Calu3 (cell line): ENCODE measurements around the gene NOL9. TPM values are rescaled to one million over a fixed set of nuclear protein-coding genes. Genes with fewer than 3 reads are reported as not detected.

Source experiments
- BruUV-seq: library from RNA; stranded (reverse); fragments of 400-500 nt; replicated peaks from 2 replicates; lab custom pipeline; 2021; lab: Mats Ljungman, UMichigan
- CTCF ChIA-PET: fragments of 300-600 bp; sonication (Branson Sonifier 250); formaldehyde crosslinking; loops from one replicate; lab custom pipeline; 2022; ENCODE audit warnings: antibody characterized with exemption; lab: Charles Lee
- DNase-seq: peaks from one replicate; pipeline ENCODE4 v3.0.0; 2022
- H3K27ac Mint-ChIP-seq: one replicate; pipeline ENCODE4 v1.8.0; 2022; ENCODE audit warnings: mixed read lengths; ENCODE audit not compliant: unreplicated experiment
- H3K27me3 Mint-ChIP-seq: one replicate; pipeline ENCODE4 v1.8.0; 2022; ENCODE audit warnings: mixed read lengths; ENCODE audit not compliant: unreplicated experiment
- H3K36me3 Mint-ChIP-seq: one replicate; pipeline ENCODE4 v1.8.0; 2022; ENCODE audit warnings: mild to moderate bottlenecking, moderate library complexity, mixed read lengths; ENCODE audit not compliant: insufficient read depth, unreplicated experiment
- H3K4me1 Mint-ChIP-seq: one replicate; pipeline ENCODE4 v1.8.0; 2022; ENCODE audit warnings: mild to moderate bottlenecking, low read depth, mixed read lengths; ENCODE audit not compliant: unreplicated experiment
- H3K4me3 Mint-ChIP-seq: one replicate; pipeline ENCODE4 v1.8.0; 2022; ENCODE audit warnings: mild to moderate bottlenecking, low read depth, moderate library complexity, mixed read lengths; ENCODE audit not compliant: unreplicated experiment
- H3K9me3 Mint-ChIP-seq: one replicate; pipeline ENCODE4 v1.8.0; 2022; ENCODE audit warnings: low read depth, mixed read lengths; ENCODE audit not compliant: unreplicated experiment
- intact Hi-C: fragments of 100-400 bp; cut with micrococcal nuclease; formaldehyde crosslinking; loops from one replicate; pipeline ENCODE4 v1.10.0; 2022; ENCODE audit not compliant: unreplicated experiment
- total RNA-seq: library from RNA; stranded (reverse); gene quantifications from 2 replicates; pipeline ENCODE4 v1.2.3, GENCODE V29; 2022
- TF ChIP-seq, protein P1 (sequence below): fragments of 200-600 bp; IDR thresholded peaks from one replicate; pipeline ENCODE4 v1.8.0; 2022; ENCODE audit warnings: antibody characterized with exemption; ENCODE audit not compliant: unreplicated experiment

The NOL9 gene
- total RNA-seq, 1 experiment from 2014 or later = 30.4 TPM

DNA sequence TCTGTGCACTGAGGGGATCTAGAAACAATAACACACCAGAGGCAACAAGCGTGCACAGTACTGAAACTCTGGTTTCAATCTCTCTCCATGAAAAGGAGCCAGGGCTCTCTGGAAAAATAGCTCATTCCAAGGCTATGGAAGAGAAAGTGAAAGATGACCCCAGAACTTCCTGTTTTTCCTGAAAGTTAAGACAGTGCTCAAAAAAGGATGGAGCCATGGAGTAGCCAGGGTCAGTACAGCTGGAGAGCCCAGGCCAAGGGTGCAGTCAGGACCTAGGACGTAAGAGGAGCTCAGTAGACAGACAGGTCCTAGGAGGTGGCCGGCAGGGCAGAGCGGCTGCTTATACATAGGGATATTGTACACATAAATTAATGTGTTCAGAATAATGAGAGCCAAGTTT, 19.1 kb downstream of the NOL9 start:
- CTCF ChIA-PET = no interaction called here
- BruUV-seq = no TSS peak
- Mint-ChIP-seq H3K4me1 (no peaks in the 10 kb centered on the region), H3K36me3 (peaks cover 5% of the 10 kb centered on the region), H3K27me3 (no peaks in the 10 kb centered on the region), H3K4me3 (no peak overlapping the region), H3K9me3 (no peaks in the 10 kb centered on the region), H3K27ac (no peak overlapping the region)
- TF ChIP-seq, protein P1, sequence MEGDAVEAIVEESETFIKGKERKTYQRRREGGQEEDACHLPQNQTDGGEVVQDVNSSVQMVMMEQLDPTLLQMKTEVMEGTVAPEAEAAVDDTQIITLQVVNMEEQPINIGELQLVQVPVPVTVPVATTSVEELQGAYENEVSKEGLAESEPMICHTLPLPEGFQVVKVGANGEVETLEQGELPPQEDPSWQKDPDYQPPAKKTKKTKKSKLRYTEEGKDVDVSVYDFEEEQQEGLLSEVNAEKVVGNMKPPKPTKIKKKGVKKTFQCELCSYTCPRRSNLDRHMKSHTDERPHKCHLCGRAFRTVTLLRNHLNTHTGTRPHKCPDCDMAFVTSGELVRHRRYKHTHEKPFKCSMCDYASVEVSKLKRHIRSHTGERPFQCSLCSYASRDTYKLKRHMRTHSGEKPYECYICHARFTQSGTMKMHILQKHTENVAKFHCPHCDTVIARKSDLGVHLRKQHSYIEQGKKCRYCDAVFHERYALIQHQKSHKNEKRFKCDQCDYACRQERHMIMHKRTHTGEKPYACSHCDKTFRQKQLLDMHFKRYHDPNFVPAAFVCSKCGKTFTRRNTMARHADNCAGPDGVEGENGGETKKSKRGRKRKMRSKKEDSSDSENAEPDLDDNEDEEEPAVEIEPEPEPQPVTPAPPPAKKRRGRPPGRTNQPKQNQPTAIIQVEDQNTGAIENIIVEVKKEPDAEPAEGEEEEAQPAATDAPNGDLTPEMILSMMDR = no peak
- intact Hi-C loops = no loop called here
- DNase-seq = no peak

DNA sequence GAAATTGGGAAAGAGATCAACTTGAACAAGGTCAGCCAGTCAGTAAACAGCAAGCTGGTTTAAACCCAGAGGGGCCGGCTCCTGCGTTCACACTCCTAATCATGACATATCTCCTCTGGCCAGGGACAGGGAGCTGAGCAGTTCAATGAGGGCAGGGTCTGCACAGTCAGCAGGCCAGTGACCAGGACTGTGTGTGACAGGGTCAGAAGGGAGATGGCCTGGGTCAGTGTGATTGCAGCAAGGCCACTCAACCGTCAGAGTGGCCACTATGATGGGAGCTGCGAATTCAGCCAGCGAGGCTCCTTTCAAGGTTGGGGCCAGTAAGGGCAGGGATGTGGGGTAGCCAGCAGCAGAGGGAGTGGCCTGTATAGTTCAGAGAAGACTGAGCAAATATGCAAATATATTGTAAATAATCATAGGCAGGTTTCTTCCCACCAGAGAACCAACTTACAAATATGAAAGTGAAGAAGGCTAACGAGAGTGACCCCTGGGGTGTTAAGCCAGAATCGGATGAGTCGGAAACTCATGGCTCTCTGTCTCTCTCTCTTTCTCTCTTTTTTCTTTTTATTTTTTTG, 20.0 kb downstream of the NOL9 start:
- BruUV-seq = no TSS peak
- intact Hi-C loops = no loop called here
- TF ChIP-seq, protein P1 = no peak
- Mint-ChIP-seq H3K27me3 (no peaks in the 10 kb centered on the region), H3K4me1 (no peaks in the 10 kb centered on the region), H3K4me3 (no peak overlapping the region), H3K36me3 (peaks cover 5% of the 10 kb centered on the region), H3K9me3 (no peaks in the 10 kb centered on the region), H3K27ac (no peak overlapping the region)
- CTCF ChIA-PET = no interaction called here
- DNase-seq = no peak

DNA sequence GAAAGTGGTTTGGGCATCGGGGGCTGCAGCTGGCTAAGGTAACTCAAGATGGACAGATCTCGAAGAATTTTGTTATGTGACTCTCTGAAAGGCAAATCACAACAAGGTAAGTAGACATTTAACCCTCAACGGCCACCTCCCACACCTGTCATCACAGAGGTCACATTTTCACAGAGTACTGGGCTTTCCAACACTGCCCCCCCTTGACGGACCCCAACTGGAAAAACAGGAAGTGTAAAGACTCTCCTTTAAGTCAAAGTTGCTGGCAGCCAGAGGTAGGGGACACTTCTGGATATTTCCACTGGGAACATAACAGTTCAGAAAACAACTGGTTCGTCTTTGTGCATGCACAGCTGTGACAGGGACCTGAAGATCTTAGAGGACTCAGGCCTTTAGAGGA, 22.3 kb downstream of the NOL9 start:
- peaks cover 15% of the 10 kb centered on the region for H3K36me3 Mint-ChIP-seq
- H3K4me1 Mint-ChIP-seq = no peaks in the 10 kb centered on the region
- no peak overlapping the region for H3K27ac Mint-ChIP-seq
- intact Hi-C loops = no loop called here
- H3K27me3 Mint-ChIP-seq = no peaks in the 10 kb centered on the region
- H3K4me3 Mint-ChIP-seq = no peak overlapping the region
- DNase-seq = no peak
- H3K9me3 Mint-ChIP-seq = no peaks in the 10 kb centered on the region
- CTCF ChIA-PET = no interaction called here
- no TSS peak for BruUV-seq
- TF ChIP-seq, protein P1 = no peak

DNA sequence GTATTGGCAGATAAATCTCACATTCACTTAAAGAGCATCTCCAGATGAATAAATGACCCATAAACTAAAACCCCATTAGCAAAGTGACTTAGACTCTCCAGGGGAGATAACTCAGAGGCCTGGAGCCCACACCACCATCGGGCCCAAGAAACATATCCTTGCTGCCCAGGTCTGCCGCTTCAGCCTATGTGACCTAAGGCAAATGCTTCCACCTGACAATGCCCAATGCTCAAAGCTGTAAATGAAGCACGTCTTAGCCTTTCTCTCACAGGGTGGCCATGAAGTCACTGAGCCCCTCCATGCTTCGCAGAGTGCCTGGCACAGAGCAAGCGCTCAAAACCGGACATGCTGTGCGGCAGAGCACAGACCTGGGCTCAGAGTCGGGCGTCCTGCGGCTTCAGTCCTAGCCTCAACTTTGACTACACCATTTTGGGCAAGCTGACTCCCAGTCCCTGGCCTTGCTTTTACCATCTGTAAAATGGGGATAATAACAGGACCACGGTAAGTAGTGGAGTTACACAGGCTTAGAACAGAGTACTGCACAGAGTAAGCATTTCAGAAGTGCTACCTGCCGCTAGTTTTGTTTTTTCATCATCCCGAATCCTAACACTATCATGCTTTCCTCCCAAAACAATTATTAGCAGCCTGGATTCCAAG, 23.7 kb downstream of the NOL9 start:
- intact Hi-C loops = no loop called here
- peaks cover 28% of the 10 kb centered on the region for H3K36me3 Mint-ChIP-seq
- no peaks in the 10 kb centered on the region for H3K9me3 Mint-ChIP-seq
- BruUV-seq = no TSS peak
- CTCF ChIA-PET = no interaction called here
- DNase-seq = no peak
- H3K27ac Mint-ChIP-seq = no peak overlapping the region
- H3K27me3 Mint-ChIP-seq = no peaks in the 10 kb centered on the region
- TF ChIP-seq, protein P1 = no peak
- H3K4me3 Mint-ChIP-seq = no peak overlapping the region
- no peaks in the 10 kb centered on the region for H3K4me1 Mint-ChIP-seq
